Measurements from ENCODE around the gene NFKBIE.

The NFKBIE gene

GRCh38 chr6:44272529-44272928 lies 7.2 kb upstream of the NFKBIE start:
- DNase-seq (ENCODE audit: low spot score): no peak

GRCh38 chr6:44271914-44272313 lies 6.6 kb upstream of the NFKBIE start:
- DNase-seq (ENCODE audit: low spot score): no peak

- no peak for DNase-seq (ENCODE audit: low spot score)
Observed at GRCh38 chr6:44271406-44271723, 6.0 kb upstream of the NFKBIE start.

- DNase-seq (ENCODE audit: low spot score): peak; percentile 42
Observed at GRCh38 chr6:44270526-44271405, 5.4 kb upstream of the NFKBIE start.

- DNase-seq (ENCODE audit: low spot score): no peak
Observed at GRCh38 chr6:44269921-44270525, 4.7 kb upstream of the NFKBIE start, which contains the start of gene TMEM151B. Gene TMEM151B (plus strand): TSS chr6:44270450. CDS start chr6:44270743, 293 bp downstream.

- no peak for DNase-seq (ENCODE audit: low spot score)
Observed at GRCh38 chr6:44269178-44269920, 4.0 kb upstream of the NFKBIE start.

GRCh38 chr6:44268095-44268628 lies 2.8 kb upstream of the NFKBIE start:
- DNase-seq (ENCODE audit: low spot score): peak; percentile 73

GRCh38 chr6:44267252-44267651 lies 1.9 kb upstream of the NFKBIE start:
- DNase-seq (ENCODE audit: low spot score): no peak

- DNase-seq (ENCODE audit: low spot score): no peak
Observed at GRCh38 chr6:44266347-44266746, 996 bp upstream of the NFKBIE start.

GRCh38 chr6:44265722-44266233 lies 427 bp upstream of the NFKBIE start:
- no peak for DNase-seq (ENCODE audit: low spot score)

- no peak for DNase-seq (ENCODE audit: low spot score)
Observed at GRCh38 chr6:44264154-44265006, 971 bp downstream of the NFKBIE start.

- DNase-seq (ENCODE audit: low spot score): no peak
Observed at GRCh38 chr6:44263354-44264100, 1.8 kb downstream of the NFKBIE start.

GRCh38 chr6:44262467-44263353 lies 2.6 kb downstream of the NFKBIE start:
- DNase-seq (ENCODE audit: low spot score): no peak

- DNase-seq (ENCODE audit: low spot score): no peak
Observed at GRCh38 chr6:44261581-44261980, 3.8 kb downstream of the NFKBIE start.

- DNase-seq (ENCODE audit: low spot score): no peak
Observed at GRCh38 chr6:44260451-44261297, 4.7 kb downstream of the NFKBIE start.

- no peak for DNase-seq (ENCODE audit: low spot score)
Observed at GRCh38 chr6:44260011-44260410, 5.3 kb downstream of the NFKBIE start.

GRCh38 chr6:44258921-44259320 lies 6.4 kb downstream of the NFKBIE start:
- DNase-seq (ENCODE audit: low spot score): no peak

GRCh38 chr6:44258325-44258863 lies 7.0 kb downstream of the NFKBIE start:
- DNase-seq (ENCODE audit: low spot score): no peak

Data from GM03348 (cell line).